KMS-11 (cell line): ENCODE results near the gene RAET1E.

Experiments
- H2AFZ ChIP-seq: fragments of 200-600 bp; sonication (generic); 2 replicates; pipeline ENCODE4 v1.6.1; 2016; ENCODE audit warnings: antibody characterized with exemption, mixed run types, low read depth
- H3K27ac ChIP-seq: fragments of 200-600 bp; sonication (generic); 2 replicates; pipeline ENCODE4 v1.6.1; 2016; ENCODE audit warnings: mild to moderate bottlenecking, mixed run types
- H3K27me3 ChIP-seq: fragments of 200-600 bp; sonication (generic); 2 replicates; pipeline ENCODE4 v1.6.1; 2017; ENCODE audit warnings: mild to moderate bottlenecking, low read depth, mixed run types, moderate library complexity; ENCODE audit not compliant: insufficient read depth
- H3K36me3 ChIP-seq: fragments of 200-600 bp; sonication (generic); 2 replicates; pipeline ENCODE4 v1.6.1; 2017; ENCODE audit warnings: mild to moderate bottlenecking, mixed run types; ENCODE audit not compliant: insufficient read depth
- H3K4me1 ChIP-seq: fragments of 200-600 bp; sonication (generic); 2 replicates; pipeline ENCODE4 v1.6.1; 2016; ENCODE audit warnings: mild to moderate bottlenecking, low read depth, mixed run types; ENCODE audit not compliant: poor library complexity, severe bottlenecking
- H3K4me2 ChIP-seq: fragments of 200-600 bp; sonication (generic); 2 replicates; pipeline ENCODE4 v1.7.0; 2016; ENCODE audit warnings: mild to moderate bottlenecking, mixed run types
- H3K4me3 ChIP-seq: fragments of 200-600 bp; sonication (generic); IDR thresholded peaks from 2 replicates; pipeline ENCODE4 v1.6.1; 2017; ENCODE audit warnings: low read depth, low read length, mixed read lengths; ENCODE audit not compliant: insufficient read depth
- H3K79me2 ChIP-seq: fragments of 200-600 bp; sonication (generic); 2 replicates; pipeline ENCODE4 v1.6.1; 2016; ENCODE audit warnings: low read depth, mixed run types; ENCODE audit not compliant: insufficient read depth
- H3K9ac ChIP-seq: fragments of 200-600 bp; sonication (generic); 2 replicates; pipeline ENCODE4 v1.6.1; 2016; ENCODE audit warnings: mild to moderate bottlenecking, mixed run types
- H4K20me1 ChIP-seq: fragments of 200-600 bp; sonication (generic); 2 replicates; pipeline ENCODE4 v1.6.1; 2016; ENCODE audit warnings: mild to moderate bottlenecking, mixed run types; ENCODE audit not compliant: insufficient read depth
- TF ChIP-seq, protein P1 (sequence below): fragments of 200-600 bp; sonication (generic); conservative IDR thresholded peaks from 2 replicates; pipeline ENCODE4 v1.6.1; 2017; ENCODE audit warnings: low read depth, mild to moderate bottlenecking, antibody characterized with exemption, low read length, moderate library complexity, mixed read lengths

Gene RAET1E

DNA sequence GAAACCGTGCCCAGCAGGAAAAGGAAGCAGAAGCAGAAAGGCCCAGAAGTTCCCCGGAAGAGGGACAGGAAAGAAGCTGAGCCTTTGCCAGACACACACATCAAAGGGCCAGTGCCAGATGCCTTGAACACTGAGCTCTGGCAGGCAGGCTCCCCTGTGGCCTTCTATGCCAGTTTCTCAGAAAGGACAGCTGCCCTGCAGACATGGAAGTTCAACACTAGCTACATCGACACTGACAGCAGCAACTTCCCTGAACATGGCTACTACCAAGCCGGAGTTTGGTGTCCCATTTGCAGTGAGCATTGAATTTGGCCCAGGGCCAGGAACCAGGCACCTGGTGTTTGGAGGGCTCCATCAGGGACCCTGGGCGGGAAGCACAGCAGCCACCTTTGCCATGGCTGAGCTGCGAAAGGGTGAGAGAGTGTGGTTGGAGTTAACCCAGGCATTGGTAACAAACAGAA is 8.0 kb upstream of the RAET1E start:
- Histone ChIP-seq H3K4me3 (no peak overlapping the region), H3K4me1 (no peaks in the 10 kb centered on the region), H3K27ac (no peak overlapping the region), H3K36me3 (no peaks in the 10 kb centered on the region), H3K4me2 (no peak overlapping the region), H2AFZ (no peak overlapping the region), H3K9ac (no peak overlapping the region), H3K27me3 (peaks cover 22% of the 10 kb centered on the region; the same call in 1 of the 2 replicates), H4K20me1 (no peaks in the 10 kb centered on the region), H3K79me2 (no peaks in the 10 kb centered on the region)
- TF ChIP-seq, protein P1, sequence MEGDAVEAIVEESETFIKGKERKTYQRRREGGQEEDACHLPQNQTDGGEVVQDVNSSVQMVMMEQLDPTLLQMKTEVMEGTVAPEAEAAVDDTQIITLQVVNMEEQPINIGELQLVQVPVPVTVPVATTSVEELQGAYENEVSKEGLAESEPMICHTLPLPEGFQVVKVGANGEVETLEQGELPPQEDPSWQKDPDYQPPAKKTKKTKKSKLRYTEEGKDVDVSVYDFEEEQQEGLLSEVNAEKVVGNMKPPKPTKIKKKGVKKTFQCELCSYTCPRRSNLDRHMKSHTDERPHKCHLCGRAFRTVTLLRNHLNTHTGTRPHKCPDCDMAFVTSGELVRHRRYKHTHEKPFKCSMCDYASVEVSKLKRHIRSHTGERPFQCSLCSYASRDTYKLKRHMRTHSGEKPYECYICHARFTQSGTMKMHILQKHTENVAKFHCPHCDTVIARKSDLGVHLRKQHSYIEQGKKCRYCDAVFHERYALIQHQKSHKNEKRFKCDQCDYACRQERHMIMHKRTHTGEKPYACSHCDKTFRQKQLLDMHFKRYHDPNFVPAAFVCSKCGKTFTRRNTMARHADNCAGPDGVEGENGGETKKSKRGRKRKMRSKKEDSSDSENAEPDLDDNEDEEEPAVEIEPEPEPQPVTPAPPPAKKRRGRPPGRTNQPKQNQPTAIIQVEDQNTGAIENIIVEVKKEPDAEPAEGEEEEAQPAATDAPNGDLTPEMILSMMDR, result no peak

GRCh38 chr6:149905371-149905910 is 7.5 kb upstream of the RAET1E start:
- Histone ChIP-seq H3K4me3 (no peak overlapping the region), H3K27ac (no peak overlapping the region), H3K4me2 (no peak overlapping the region), H3K36me3 (no peaks in the 10 kb centered on the region), H4K20me1 (no peaks in the 10 kb centered on the region), H3K27me3 (peaks cover 17% of the 10 kb centered on the region; the same call in 1 of the 2 replicates), H2AFZ (no peak overlapping the region), H3K9ac (no peak overlapping the region), H3K79me2 (no peaks in the 10 kb centered on the region), H3K4me1 (no peaks in the 10 kb centered on the region)
- TF ChIP-seq, protein P1, result no peak

DNA sequence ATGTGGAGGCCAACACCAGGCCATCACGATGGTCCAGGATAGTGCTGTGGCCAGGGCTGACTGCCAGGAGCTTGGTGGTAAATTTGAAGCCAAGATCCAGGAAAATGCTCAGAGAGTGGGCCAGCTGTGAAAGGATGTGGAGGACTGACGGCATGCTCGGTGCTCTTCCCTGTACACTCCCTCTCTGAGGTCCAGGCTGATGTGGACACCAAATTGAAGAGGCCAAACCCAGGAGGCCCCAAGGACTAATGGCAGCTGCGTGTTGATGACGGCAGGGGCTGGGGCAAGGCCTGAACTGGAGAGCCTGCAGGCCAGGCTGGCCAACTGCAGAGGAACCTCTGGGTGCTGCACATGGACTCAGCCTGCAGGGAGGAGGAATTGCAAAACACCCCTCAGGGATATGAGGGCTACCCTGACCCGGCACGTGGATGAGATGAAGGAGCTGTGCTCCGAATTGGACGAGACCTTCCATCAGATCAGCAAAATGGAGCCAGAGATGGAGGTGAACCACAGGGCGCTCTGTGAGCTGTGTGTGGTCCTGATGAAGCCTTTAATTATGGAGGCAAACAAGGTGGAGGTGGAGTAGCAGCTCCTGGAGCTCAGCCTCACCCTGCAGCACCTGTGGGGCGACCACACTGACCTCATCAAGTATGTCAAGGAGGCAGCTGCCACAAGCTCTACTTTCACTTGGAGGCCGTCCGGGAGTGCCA is 6.9 kb upstream of the RAET1E start:
- TF ChIP-seq, protein P1, result no peak
- Histone ChIP-seq H3K27me3 (peaks cover 17% of the 10 kb centered on the region; the same call in 1 of the 2 replicates), H3K36me3 (no peaks in the 10 kb centered on the region), H3K9ac (no peak overlapping the region), H3K79me2 (no peaks in the 10 kb centered on the region), H4K20me1 (no peaks in the 10 kb centered on the region), H3K4me1 (no peaks in the 10 kb centered on the region), H3K27ac (no peak overlapping the region), H2AFZ (no peak overlapping the region), H3K4me3 (no peak overlapping the region), H3K4me2 (no peak overlapping the region)

GRCh38 chr6:149903938-149904611 is 6.2 kb upstream of the RAET1E start:
- TF ChIP-seq, protein P1, result no peak
- H3K4me1 ChIP-seq, result no peaks in the 10 kb centered on the region
- no peaks in the 10 kb centered on the region for H4K20me1 ChIP-seq
- H3K27me3 ChIP-seq, result peaks cover 13% of the 10 kb centered on the region; the same call in 1 of the 2 replicates
- H3K4me3 ChIP-seq, result no peak overlapping the region
- no peaks in the 10 kb centered on the region for H3K36me3 ChIP-seq
- no peak overlapping the region for H2AFZ ChIP-seq
- H3K9ac ChIP-seq, result no peak overlapping the region
- no peak overlapping the region for H3K27ac ChIP-seq
- no peaks in the 10 kb centered on the region for H3K79me2 ChIP-seq
- H3K4me2 ChIP-seq, result no peak overlapping the region
